HTERT RPE-1 (cell line): Measurements from ENCODE around the gene HIF3A.

Source experiments
- in situ Hi-C: fragments of 300-500 bp; cut with MboI; formaldehyde crosslinking; loops from 4 replicates; pipeline ENCODE4 v1.14.3; 2020; ENCODE audit warnings: low sequenced_read_pairs

Gene HIF3A

GRCh38 chr19:46378268-46378667 is 81.4 kb downstream of the HIF3A start:
- in situ Hi-C loops = no loop called here

- in situ Hi-C loops = no loop called here
These were observed 83.8 kb downstream of the HIF3A start for GRCh38 chr19:46380690-46381089.

- in situ Hi-C loops = no loop called here
These were observed 84.5 kb downstream of the HIF3A start for GRCh38 chr19:46381346-46381745.

- in situ Hi-C loops = no loop called here
These were observed 85.0 kb downstream of the HIF3A start for GRCh38 chr19:46381756-46382345.

- in situ Hi-C loops = no loop called here
These were observed 86.5 kb downstream of the HIF3A start for GRCh38 chr19:46383171-46383815.

- in situ Hi-C loops = no loop called here
These were observed 87.0 kb downstream of the HIF3A start for GRCh38 chr19:46383846-46384245.

- in situ Hi-C loops = no loop called here
These were observed 87.6 kb downstream of the HIF3A start for GRCh38 chr19:46384396-46384795.

- in situ Hi-C loops = no loop called here
These were observed 88.8 kb downstream of the HIF3A start for GRCh38 chr19:46385636-46386035.

GRCh38 chr19:46386151-46386550 is 89.3 kb downstream of the HIF3A start:
- in situ Hi-C loops = no loop called here

GRCh38 chr19:46386996-46387712 is 90.3 kb downstream of the HIF3A start:
- in situ Hi-C loops = no loop called here

GRCh38 chr19:46387713-46388130 is 90.9 kb downstream of the HIF3A start:
- in situ Hi-C loops = no loop called here

- in situ Hi-C loops = no loop called here
These were observed 91.7 kb downstream of the HIF3A start for GRCh38 chr19:46388311-46389095.

GRCh38 chr19:46390121-46390858 is 93.4 kb downstream of the HIF3A start:
- in situ Hi-C loops = no loop called here

GRCh38 chr19:46390866-46391265 is 94.0 kb downstream of the HIF3A start:
- in situ Hi-C loops = no loop called here

GRCh38 chr19:46391296-46392251 is 94.7 kb downstream of the HIF3A start:
- in situ Hi-C loops = no loop called here

- in situ Hi-C loops = no loop called here
These were observed 95.5 kb downstream of the HIF3A start for GRCh38 chr19:46392252-46392801.

GRCh38 chr19:46392837-46393236 is 96.0 kb downstream of the HIF3A start:
- in situ Hi-C loops = no loop called here
